HEK293 (cell line): ENCODE results near the gene BCAR1.

Experiments
- SALL2 ChIP-seq: fragments of 450-650 bp; formaldehyde crosslinking; IDR thresholded peaks from 2 replicates; pipeline ENCODE4 v1.5.0; 2017; ENCODE audit warnings: missing biosample characterization, mild to moderate bottlenecking, missing genetic modification characterization, borderline replicate concordance
- SCRT1 ChIP-seq: fragments of 450-650 bp; formaldehyde crosslinking; IDR thresholded peaks from 2 replicates; pipeline ENCODE4 v1.5.1; 2016; ENCODE audit warnings: missing biosample characterization, missing genetic modification characterization, borderline replicate concordance
- SCRT2 ChIP-seq: fragments of 450-650 bp; formaldehyde crosslinking; IDR thresholded peaks from 2 replicates; pipeline ENCODE4 v1.5.1; 2016; ENCODE audit warnings: missing biosample characterization, missing genetic modification characterization
- SP7 ChIP-seq: fragments of 450-650 bp; formaldehyde crosslinking; IDR thresholded peaks from 2 replicates; pipeline ENCODE4 v1.5.1; 2016; ENCODE audit warnings: missing biosample characterization, missing genetic modification characterization
- ZBTB17 ChIP-seq: fragments of 450-650 bp; formaldehyde crosslinking; IDR thresholded peaks from 2 replicates; pipeline ENCODE4 v1.5.1; 2016; ENCODE audit warnings: missing biosample characterization, missing genetic modification characterization
- ZNF140 ChIP-seq: fragments of 450-650 bp; formaldehyde crosslinking; IDR thresholded peaks from 2 replicates; pipeline ENCODE4 v1.5.1; 2016; ENCODE audit warnings: missing biosample characterization, missing genetic modification characterization
- ZNF768 ChIP-seq: fragments of 450-650 bp; formaldehyde crosslinking; IDR thresholded peaks from 2 replicates; pipeline ENCODE4 v1.5.1; 2018; ENCODE audit warnings: missing biosample characterization, mild to moderate bottlenecking, missing genetic modification characterization
- TF ChIP-seq, protein P1 (sequence below): fragments of 450-650 bp; formaldehyde crosslinking; IDR thresholded peaks from 2 replicates; pipeline ENCODE4 v1.5.1; 2016; ENCODE audit warnings: missing biosample characterization, missing genetic modification characterization
- TF ChIP-seq, protein P2 (sequence below): fragments of 450-650 bp; formaldehyde crosslinking; IDR thresholded peaks from 2 replicates; pipeline ENCODE4 v1.5.1; 2016; ENCODE audit warnings: missing biosample characterization, missing genetic modification characterization
- TF ChIP-seq, protein P3 (sequence below): fragments of 450-650 bp; formaldehyde crosslinking; IDR thresholded peaks from 2 replicates; pipeline ENCODE4 v1.5.1; 2016; ENCODE audit warnings: missing biosample characterization, missing genetic modification characterization
- TF ChIP-seq, protein P4 (sequence below): fragments of 450-650 bp; formaldehyde crosslinking; optimal IDR thresholded peaks from 2 replicates; pipeline ENCODE3; 2016; ENCODE audit warnings: missing biosample characterization, mild to moderate bottlenecking, missing genetic modification characterization

DNA sequence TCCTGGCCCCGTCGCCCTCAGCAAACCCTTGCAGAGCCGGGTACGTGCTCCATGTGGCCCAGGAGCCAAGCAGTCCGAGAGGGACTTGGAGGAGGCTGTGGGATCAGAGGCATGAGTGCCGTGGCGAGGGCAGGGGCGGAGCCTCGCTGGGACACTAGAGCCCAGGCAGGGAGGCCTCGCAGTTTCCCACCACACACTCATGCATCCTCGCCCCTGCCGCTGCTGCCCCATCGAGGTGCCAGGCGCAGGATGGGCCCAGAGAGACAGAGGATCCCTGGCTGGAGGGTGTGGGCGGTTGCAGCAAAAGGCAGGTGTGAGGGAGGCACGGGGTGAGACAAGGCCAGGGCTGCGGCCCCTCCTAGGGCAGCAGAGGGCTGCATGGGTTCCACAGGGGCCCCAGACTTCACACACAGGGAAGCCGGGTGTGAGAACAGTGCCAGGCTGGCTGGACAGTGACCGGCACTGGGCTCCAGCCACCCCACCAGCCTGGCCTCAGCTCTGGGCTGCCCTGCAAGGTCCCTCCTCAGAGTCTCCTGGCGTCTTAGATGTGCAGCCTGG, 7.7 kb downstream of the BCAR1 start:
- TF ChIP-seq, protein P1, sequence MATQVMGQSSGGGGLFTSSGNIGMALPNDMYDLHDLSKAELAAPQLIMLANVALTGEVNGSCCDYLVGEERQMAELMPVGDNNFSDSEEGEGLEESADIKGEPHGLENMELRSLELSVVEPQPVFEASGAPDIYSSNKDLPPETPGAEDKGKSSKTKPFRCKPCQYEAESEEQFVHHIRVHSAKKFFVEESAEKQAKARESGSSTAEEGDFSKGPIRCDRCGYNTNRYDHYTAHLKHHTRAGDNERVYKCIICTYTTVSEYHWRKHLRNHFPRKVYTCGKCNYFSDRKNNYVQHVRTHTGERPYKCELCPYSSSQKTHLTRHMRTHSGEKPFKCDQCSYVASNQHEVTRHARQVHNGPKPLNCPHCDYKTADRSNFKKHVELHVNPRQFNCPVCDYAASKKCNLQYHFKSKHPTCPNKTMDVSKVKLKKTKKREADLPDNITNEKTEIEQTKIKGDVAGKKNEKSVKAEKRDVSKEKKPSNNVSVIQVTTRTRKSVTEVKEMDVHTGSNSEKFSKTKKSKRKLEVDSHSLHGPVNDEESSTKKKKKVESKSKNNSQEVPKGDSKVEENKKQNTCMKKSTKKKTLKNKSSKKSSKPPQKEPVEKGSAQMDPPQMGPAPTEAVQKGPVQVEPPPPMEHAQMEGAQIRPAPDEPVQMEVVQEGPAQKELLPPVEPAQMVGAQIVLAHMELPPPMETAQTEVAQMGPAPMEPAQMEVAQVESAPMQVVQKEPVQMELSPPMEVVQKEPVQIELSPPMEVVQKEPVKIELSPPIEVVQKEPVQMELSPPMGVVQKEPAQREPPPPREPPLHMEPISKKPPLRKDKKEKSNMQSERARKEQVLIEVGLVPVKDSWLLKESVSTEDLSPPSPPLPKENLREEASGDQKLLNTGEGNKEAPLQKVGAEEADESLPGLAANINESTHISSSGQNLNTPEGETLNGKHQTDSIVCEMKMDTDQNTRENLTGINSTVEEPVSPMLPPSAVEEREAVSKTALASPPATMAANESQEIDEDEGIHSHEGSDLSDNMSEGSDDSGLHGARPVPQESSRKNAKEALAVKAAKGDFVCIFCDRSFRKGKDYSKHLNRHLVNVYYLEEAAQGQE, result no peak
- no peak for TF ChIP-seq ZBTB17 (tag by site-specific recombination)
- TF ChIP-seq, protein P2, sequence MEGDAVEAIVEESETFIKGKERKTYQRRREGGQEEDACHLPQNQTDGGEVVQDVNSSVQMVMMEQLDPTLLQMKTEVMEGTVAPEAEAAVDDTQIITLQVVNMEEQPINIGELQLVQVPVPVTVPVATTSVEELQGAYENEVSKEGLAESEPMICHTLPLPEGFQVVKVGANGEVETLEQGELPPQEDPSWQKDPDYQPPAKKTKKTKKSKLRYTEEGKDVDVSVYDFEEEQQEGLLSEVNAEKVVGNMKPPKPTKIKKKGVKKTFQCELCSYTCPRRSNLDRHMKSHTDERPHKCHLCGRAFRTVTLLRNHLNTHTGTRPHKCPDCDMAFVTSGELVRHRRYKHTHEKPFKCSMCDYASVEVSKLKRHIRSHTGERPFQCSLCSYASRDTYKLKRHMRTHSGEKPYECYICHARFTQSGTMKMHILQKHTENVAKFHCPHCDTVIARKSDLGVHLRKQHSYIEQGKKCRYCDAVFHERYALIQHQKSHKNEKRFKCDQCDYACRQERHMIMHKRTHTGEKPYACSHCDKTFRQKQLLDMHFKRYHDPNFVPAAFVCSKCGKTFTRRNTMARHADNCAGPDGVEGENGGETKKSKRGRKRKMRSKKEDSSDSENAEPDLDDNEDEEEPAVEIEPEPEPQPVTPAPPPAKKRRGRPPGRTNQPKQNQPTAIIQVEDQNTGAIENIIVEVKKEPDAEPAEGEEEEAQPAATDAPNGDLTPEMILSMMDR, result no peak
- no peak for TF ChIP-seq SP7 (tag by site-specific recombination)
- TF ChIP-seq SALL2 (tag by site-specific recombination), result no peak
- TF ChIP-seq, protein P3, sequence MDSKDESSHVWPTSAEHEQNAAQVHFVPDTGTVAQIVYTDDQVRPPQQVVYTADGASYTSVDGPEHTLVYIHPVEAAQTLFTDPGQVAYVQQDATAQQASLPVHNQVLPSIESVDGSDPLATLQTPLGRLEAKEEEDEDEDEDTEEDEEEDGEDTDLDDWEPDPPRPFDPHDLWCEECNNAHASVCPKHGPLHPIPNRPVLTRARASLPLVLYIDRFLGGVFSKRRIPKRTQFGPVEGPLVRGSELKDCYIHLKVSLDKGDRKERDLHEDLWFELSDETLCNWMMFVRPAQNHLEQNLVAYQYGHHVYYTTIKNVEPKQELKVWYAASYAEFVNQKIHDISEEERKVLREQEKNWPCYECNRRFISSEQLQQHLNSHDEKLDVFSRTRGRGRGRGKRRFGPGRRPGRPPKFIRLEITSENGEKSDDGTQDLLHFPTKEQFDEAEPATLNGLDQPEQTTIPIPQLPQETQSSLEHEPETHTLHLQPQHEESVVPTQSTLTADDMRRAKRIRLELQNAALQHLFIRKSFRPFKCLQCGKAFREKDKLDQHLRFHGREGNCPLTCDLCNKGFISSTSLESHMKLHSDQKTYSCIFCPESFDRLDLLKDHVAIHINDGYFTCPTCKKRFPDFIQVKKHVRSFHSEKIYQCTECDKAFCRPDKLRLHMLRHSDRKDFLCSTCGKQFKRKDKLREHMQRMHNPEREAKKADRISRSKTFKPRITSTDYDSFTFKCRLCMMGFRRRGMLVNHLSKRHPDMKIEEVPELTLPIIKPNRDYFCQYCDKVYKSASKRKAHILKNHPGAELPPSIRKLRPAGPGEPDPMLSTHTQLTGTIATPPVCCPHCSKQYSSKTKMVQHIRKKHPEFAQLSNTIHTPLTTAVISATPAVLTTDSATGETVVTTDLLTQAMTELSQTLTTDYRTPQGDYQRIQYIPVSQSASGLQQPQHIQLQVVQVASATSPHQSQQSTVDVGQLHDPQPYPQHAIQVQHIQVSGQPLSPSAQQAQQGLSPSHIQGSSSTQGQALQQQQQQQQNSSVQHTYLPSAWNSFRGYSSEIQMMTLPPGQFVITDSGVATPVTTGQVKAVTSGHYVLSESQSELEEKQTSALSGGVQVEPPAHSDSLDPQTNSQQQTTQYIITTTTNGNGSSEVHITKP (tag by site-specific recombination), result no peak
- no peak for TF ChIP-seq SCRT2
- no peak for TF ChIP-seq SCRT1
- TF ChIP-seq, protein P4, sequence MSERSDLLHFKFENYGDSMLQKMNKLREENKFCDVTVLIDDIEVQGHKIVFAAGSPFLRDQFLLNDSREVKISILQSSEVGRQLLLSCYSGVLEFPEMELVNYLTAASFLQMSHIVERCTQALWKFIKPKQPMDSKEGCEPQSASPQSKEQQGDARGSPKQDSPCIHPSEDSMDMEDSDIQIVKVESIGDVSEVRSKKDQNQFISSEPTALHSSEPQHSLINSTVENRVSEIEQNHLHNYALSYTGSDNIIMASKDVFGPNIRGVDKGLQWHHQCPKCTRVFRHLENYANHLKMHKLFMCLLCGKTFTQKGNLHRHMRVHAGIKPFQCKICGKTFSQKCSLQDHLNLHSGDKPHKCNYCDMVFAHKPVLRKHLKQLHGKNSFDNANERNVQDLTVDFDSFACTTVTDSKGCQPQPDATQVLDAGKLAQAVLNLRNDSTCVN (tag by site-specific recombination), result no peak
- no peak for TF ChIP-seq ZNF768 (tag by site-specific recombination)
- TF ChIP-seq ZNF140 (tag by site-specific recombination), result no peak
